Uterus (tissue), 4 donors: ENCODE data around the gene BLNK. TPM values are rescaled to one million over a fixed set of nuclear protein-coding genes. Genes with fewer than 3 reads are reported as not detected.

Experiments used
- DNase-seq, 2 donors: peaks; one replicate each; pipeline ENCODE4 v3.0.0-alpha.2; 2019 to 2020
- H3K27ac ChIP-seq, 2 donors: fragments of 200-600 bp; sonication (generic); 1 replicate in 1 of 2; 2 replicates in 1 of 2; pipeline ENCODE4 v1.5.1; 2016 to 2018
- H3K27me3 ChIP-seq, 2 donors: fragments of 200-600 bp; sonication (generic); one replicate each; pipeline ENCODE4 v1.5.1; 2018 to 2019; ENCODE audit warnings: control low read depth in 1 of 2
- H3K36me3 ChIP-seq, 2 donors: fragments of 200-600 bp; sonication (generic); one replicate each; pipeline ENCODE4 v1.5.1; 2019; ENCODE audit warnings: control low read depth in 1 of 2
- H3K4me1 ChIP-seq, 2 donors: fragments of 200-600 bp; sonication (generic); one replicate each; pipeline ENCODE4 v1.5.1; 2018 to 2019; ENCODE audit warnings: control low read depth in 1 of 2
- H3K4me3 ChIP-seq, 2 donors: fragments of 200-600 bp; sonication (generic); 1 replicate in 1 of 2; 2 replicates in 1 of 2; pipeline ENCODE4 v1.5.1; 2018 to 2019; ENCODE audit warnings: mild to moderate bottlenecking in 1 of 2
- H3K9me3 ChIP-seq, 2 donors: fragments of 200-600 bp; sonication (generic); one replicate each; pipeline ENCODE4 v1.5.1; 2019; ENCODE audit warnings: control low read depth in 1 of 2
- CTCF ChIP-seq, 4 experiments: fragments of 200-600 bp in 2 of 4; fragments of 450-650 bp in 2 of 4; sonication (generic) in 2 of 4; IDR thresholded peaks; one replicate each; pipeline ENCODE4 v1.5.1; 2016 to 2019; ENCODE audit warnings: antibody characterized with exemption in 4 of 4, mild to moderate bottlenecking in 2 of 4, moderate library complexity in 1 of 4
- POLR2A ChIP-seq, 2 donors: fragments of 450-650 bp; IDR thresholded peaks; one replicate each; pipeline ENCODE4 v1.6.1; 2016; ENCODE audit warnings: antibody characterized with exemption in 2 of 2, mild to moderate bottlenecking in 1 of 2, moderate library complexity in 1 of 2
- intact Hi-C: fragments of 100-400 bp; cut with DNase I; formaldehyde crosslinking; loops from one replicate; pipeline ENCODE4 v1.15.1; 2023; ENCODE audit warnings: low total_unique reads
- total RNA-seq, 4 donors: library from RNA; depleted of rRNA in 3 of 4; stranded (reverse); fragments of >200 nt in 3 of 4; gene quantifications; one replicate each; pipeline versions ENCODE4 v1.1.0 to v1.2.4, GENCODE V29; 2014 to 2023
- donor health status: DM: yes; HTN: yes; CAD: no.

BLNK gene
- total RNA-seq, 4 donors from 2014 or later = 0.67 to 3.9 (median 1.8) TPM; not detected in 1

- no peak overlapping the region for H3K27ac ChIP-seq
- no peaks in the 10 kb centered on the region for H3K9me3 ChIP-seq
- intact Hi-C loops = no loop called here
- no peaks in the 10 kb centered on the region for H3K4me1 ChIP-seq
- TF ChIP-seq POLR2A (IDR thresholded peaks at IDR 0.05) = no peak
- TF ChIP-seq CTCF (IDR thresholded peaks at IDR 0.05) = no peak
- no peaks in the 10 kb centered on the region for H3K27me3 ChIP-seq
- no peak overlapping the region for H3K4me3 ChIP-seq
- H3K36me3 ChIP-seq = no peaks in the 10 kb centered on the region
- no peak for DNase-seq
These were observed 24.1 kb upstream of the BLNK start for GRCh38 chr10:96295475-96295874.

- Histone ChIP-seq H3K9me3 (no peaks in the 10 kb centered on the region), H3K27me3 (no peaks in the 10 kb centered on the region), H3K4me1 (no peaks in the 10 kb centered on the region), H3K4me3 (no peak overlapping the region), H3K36me3 (no peaks in the 10 kb centered on the region), H3K27ac (no peak overlapping the region)
- intact Hi-C loops = no loop called here
- no peak for DNase-seq
- TF ChIP-seq CTCF (IDR thresholded peaks at IDR 0.05) = peak in 1 of 4 experiments; percentile 30
- no peak for TF ChIP-seq POLR2A (IDR thresholded peaks at IDR 0.05)
These were observed 21.9 kb upstream of the BLNK start for GRCh38 chr10:96292971-96293920.

- Histone ChIP-seq H3K4me3 (no peak overlapping the region), H3K9me3 (no peaks in the 10 kb centered on the region), H3K36me3 (no peaks in the 10 kb centered on the region), H3K27me3 (no peaks in the 10 kb centered on the region), H3K4me1 (no peaks in the 10 kb centered on the region), H3K27ac (no peak overlapping the region)
- no peak for DNase-seq
- intact Hi-C loops = no loop called here
- no peak for TF ChIP-seq CTCF (IDR thresholded peaks at IDR 0.05)
- no peak for TF ChIP-seq POLR2A (IDR thresholded peaks at IDR 0.05)
These were observed 19.2 kb upstream of the BLNK start for GRCh38 chr10:96290368-96291133.

- H3K4me1 ChIP-seq = no peaks in the 10 kb centered on the region
- H3K27me3 ChIP-seq = no peaks in the 10 kb centered on the region
- no peaks in the 10 kb centered on the region for H3K9me3 ChIP-seq
- DNase-seq = no peak
- H3K4me3 ChIP-seq = no peak overlapping the region
- TF ChIP-seq CTCF (IDR thresholded peaks at IDR 0.05) (no peak), POLR2A (IDR thresholded peaks at IDR 0.05) (no peak)
- no peaks in the 10 kb centered on the region for H3K36me3 ChIP-seq
- no peak overlapping the region for H3K27ac ChIP-seq
- intact Hi-C loops = no loop called here
These were observed 18.0 kb upstream of the BLNK start for GRCh38 chr10:96289218-96289910.
